ENCODE measurements around the gene ZNF652.

DNA sequence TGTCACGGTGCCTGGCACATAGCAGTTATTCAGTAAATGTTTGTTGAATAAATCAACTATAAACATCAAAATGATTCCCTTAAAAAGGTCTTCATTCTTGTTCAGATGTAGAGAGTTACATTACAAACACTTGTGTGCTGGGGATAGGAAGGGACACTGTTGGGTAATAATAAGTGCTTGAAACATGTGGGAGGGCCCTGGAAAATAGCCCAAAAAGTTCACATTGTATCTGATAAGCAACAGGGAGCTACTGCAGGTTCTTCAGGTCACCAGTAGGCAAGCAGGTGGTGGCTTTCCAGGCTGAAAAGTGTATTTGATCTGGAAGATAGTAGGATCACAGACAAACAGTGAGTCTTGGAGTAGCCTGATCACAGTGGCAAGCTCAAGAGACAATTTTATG lies 19.0 kb upstream of the ZNF652 start:
- TF ChIP-seq GATA3 (IDR thresholded peaks at IDR 0.05; ENCODE audit: low read depth, low read length) (no peak), GATA2 (IDR thresholded peaks at IDR 0.05; ENCODE audit: low read depth, low read length) (no peak; the same call in 1 of the 2 replicates)
